Erythroblast (primary cell): ENCODE results near the gene EXOC8.

ENCODE experiments used
- GATA1 ChIP-seq: IDR thresholded peaks from 2 replicates; pipeline ENCODE4 v1.6.1; 2011; ENCODE audit warnings: low read depth, mild to moderate bottlenecking, control low read depth, low read length, moderate library complexity
- POLR2A ChIP-seq: IDR thresholded peaks from 2 replicates; pipeline ENCODE4 v1.6.1; 2011; ENCODE audit warnings: mild to moderate bottlenecking, low read length

DNA sequence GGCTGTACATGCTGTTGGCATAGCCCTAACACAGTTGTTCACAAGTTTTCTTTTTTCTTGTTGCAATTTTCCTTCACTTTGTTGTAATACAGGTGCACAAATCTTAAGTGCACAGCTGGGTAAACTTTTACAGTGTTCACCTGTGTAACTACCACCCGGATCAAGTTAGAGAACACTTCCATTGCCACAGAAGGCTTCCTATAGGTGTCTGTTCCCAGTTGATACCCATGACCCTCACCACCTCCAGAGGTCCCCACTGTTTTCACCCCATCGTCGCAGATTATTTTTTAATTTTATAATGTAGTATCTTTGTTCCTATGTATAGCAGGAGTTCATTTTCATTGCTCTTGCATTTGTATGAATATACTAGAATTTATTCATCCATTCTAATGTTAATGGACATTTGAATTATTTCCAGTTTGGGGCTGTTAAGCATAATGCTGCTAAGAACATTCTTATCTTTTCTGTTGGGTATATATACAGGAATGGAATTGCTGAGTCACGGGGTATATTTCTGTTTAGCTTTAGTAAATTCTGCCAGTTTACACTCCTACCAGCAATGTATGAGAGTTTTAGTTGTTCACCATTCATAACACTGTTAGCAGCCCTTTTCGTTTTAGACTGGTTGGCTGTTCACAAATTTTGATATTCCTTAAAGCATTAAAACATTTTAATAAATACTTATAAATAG lies 16.8 kb upstream of the EXOC8 start:
- TF ChIP-seq POLR2A (no peak), GATA1 (no peak)
